ENCODE results near the gene CLEC16A. TPM values are rescaled to one million over a fixed set of nuclear protein-coding genes. Genes with fewer than 3 reads are reported as not detected.

CLEC16A gene
- total RNA-seq, 1 donor from 2014 or later: 15.8 TPM

DNA sequence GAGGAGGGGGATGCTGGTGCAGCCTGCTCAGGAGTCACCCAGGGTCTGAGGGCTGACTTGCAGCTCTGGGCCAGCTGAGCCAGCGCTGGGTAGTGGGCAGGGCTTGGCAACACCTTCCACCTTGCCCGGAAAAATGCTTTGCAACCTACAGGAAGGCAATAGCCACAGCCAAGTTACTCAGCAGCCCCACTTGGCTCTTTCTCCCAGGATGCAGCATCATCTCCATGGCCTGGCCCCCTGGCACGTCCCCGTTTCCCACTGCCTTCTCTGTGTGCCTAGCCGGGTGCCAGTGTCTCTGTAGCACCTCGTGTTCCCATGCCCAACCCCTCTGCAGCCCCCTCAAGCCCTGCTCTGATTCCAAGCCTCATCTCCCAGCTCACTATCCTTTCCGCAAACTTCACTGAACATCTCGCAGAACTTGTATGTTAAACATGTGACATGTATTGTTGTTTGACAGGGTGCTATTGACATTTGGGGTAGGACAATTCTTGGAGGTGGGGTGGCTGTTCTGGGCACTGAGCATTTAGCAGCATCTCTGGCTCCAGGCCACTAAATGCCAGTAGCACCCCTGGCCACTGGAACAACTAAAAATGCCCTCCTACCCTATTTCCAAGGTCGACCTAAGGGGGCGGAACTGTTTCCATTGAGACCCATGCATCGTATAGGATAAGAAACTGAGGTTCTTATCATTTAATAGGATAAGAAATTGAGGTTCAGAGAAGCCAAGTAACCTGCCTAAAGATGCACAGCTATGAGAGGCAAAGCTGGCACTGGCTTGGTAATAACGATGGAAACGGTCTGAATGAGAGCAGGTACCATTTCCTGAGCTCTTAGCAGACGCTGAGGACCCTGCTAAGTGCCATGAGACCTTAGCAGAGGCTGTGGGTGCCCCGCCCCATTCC is 14.3 kb upstream of the CLEC16A start:
- Histone ChIP-seq H3K27me3 (ENCODE audit: control insufficient read depth, insufficient read depth, low read length) (no peaks in the 10 kb centered on the region), H3K36me3 (ENCODE audit: control insufficient read depth, insufficient read depth, low read length) (peaks cover 18% of the 10 kb centered on the region), H3K4me3 (ENCODE audit: low read depth, low read length) (no peak overlapping the region)
- DNase-seq (ENCODE audit: low read depth) (no peak), FAIRE-seq (no peak)
- TF ChIP-seq CTCF (IDR thresholded peaks at IDR 0.05; ENCODE audit: insufficient read depth, low read length, severe bottlenecking): no peak

GRCh38 chr16:10930755-10931093 is 13.6 kb upstream of the CLEC16A start:
- Histone ChIP-seq H3K36me3 (ENCODE audit: control insufficient read depth, insufficient read depth, low read length) (peaks cover 18% of the 10 kb centered on the region), H3K4me3 (ENCODE audit: low read depth, low read length) (no peak overlapping the region), H3K27me3 (ENCODE audit: control insufficient read depth, insufficient read depth, low read length) (no peaks in the 10 kb centered on the region)
- no peak for TF ChIP-seq CTCF (IDR thresholded peaks at IDR 0.05; ENCODE audit: insufficient read depth, low read length, severe bottlenecking)
- DNase-seq (ENCODE audit: low read depth): no peak
- FAIRE-seq: no peak

GRCh38 chr16:10931134-10931533 is 13.2 kb upstream of the CLEC16A start:
- FAIRE-seq (no peak), DNase-seq (ENCODE audit: low read depth) (no peak)
- no peaks in the 10 kb centered on the region for H3K27me3 ChIP-seq (ENCODE audit: control insufficient read depth, insufficient read depth, low read length)
- no peak for TF ChIP-seq CTCF (IDR thresholded peaks at IDR 0.05; ENCODE audit: insufficient read depth, low read length, severe bottlenecking)
- no peak overlapping the region for H3K4me3 ChIP-seq (ENCODE audit: low read depth, low read length)
- H3K36me3 ChIP-seq (ENCODE audit: control insufficient read depth, insufficient read depth, low read length): peaks cover 18% of the 10 kb centered on the region

DNA sequence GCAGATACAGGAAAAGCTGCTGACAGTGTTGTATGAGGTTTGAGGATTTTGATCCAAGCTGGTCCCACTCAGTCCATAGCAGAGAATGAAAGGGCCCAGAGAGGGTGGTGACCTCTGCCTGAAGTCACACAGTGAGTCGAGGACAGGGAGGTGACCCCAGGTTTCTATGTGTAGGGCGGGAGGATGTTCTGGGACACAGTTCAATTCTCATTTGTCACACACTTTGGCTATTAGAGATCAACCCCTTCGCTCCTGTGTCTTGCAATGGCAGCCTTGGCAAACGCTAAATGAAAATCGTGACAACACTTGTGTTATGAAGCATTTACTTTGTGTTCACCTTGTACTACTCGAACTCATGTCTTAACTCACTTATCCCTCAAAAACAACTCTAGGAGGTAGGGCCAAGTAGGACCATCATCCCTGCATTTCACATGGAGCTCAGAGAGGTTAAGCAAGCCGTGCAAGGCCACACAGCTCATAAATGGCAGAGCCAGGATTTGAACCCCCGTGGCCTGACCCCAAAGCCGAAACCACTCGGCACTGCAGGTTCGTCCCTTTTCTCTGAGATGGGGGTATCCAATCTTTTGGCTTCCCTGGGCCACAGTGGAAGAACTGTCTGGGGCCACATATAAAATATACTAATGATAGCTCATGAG is 12.3 kb upstream of the CLEC16A start:
- Histone ChIP-seq H3K36me3 (ENCODE audit: control insufficient read depth, insufficient read depth, low read length) (peaks cover 18% of the 10 kb centered on the region), H3K4me3 (ENCODE audit: low read depth, low read length) (no peak overlapping the region), H3K27me3 (ENCODE audit: control insufficient read depth, insufficient read depth, low read length) (no peaks in the 10 kb centered on the region)
- no peak for DNase-seq (ENCODE audit: low read depth)
- no peak for TF ChIP-seq CTCF (IDR thresholded peaks at IDR 0.05; ENCODE audit: insufficient read depth, low read length, severe bottlenecking)
- FAIRE-seq: no peak

DNA sequence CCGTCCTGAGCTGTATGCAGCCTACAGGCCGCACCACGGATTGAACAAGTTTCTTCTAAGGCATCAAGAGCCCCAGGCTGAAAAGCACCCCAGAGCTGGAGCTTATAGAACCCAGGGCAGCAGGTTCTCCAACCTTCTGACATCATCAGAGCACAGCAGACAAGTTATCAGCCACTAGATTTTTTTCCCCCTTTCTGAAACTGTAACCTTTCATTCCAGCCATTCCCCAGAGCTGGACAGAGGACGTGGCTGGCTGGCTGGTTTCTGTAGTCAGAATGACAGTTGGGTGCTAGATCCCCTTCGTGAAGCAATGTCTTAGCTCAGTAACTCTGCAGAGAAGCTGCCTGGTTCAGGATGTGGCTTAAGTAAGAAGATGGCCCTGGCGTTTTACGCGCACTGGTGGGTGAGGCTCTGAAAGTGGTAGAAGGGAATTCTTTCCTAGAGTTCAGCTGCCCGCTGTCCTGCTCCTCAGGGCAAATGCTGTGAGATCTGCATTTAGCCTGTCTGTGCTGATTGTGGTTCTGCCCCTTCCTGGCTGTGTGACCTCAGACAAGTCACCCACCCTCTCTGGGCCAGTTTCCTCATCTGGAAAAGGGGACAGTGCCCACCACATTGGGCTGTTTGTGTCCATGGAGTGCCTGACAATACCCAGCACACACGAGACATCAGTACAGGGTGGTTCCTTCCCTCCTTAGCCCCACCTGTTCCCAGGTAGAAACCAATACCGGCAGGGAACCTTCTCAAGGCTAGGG is 11.2 kb upstream of the CLEC16A start:
- DNase-seq (ENCODE audit: low read depth) (no peak), FAIRE-seq (no peak)
- H3K4me3 ChIP-seq (ENCODE audit: low read depth, low read length): no peak overlapping the region
- H3K36me3 ChIP-seq (ENCODE audit: control insufficient read depth, insufficient read depth, low read length): peaks cover 18% of the 10 kb centered on the region
- H3K27me3 ChIP-seq (ENCODE audit: control insufficient read depth, insufficient read depth, low read length): no peaks in the 10 kb centered on the region
- TF ChIP-seq CTCF (IDR thresholded peaks at IDR 0.05; ENCODE audit: insufficient read depth, low read length, severe bottlenecking): no peak

All from bronchial epithelial cell (primary cell).